ENCODE results near the gene PECR. TPM values are rescaled to one million over a fixed set of nuclear protein-coding genes. Genes with fewer than 3 reads are reported as not detected.

PECR gene
- total and polyA plus RNA-seq, 9 of the 15 experiments (the other 6 are each of a cell fraction or from before 2014, with no cell fraction given), result 1.1 to 10.3 (median 8.2) TPM

DNA sequence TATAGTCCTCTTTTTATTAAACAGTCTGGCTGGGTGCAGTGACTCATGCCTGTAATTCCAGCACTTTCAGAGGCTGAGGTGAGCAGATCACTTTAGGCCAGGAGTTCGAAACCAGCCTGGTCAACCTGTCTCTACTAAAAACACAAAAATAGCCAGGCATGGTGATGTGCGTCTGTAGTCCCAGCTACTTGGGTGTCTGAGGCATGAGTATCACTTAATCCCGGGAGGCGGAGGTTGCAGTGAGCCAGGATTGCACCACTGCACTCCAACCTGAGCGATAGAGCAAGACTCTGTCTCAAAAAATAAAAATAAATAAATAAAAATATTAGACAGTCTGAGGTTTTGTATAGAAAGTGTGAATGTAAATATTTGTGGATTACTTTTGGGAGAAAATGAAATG is 45.3 kb upstream of the PECR start:
- DNase-seq (ENCODE audit: extremely low read depth in 1 of 4, low spot score in 3 of 4) (no peak), FAIRE-seq (no peak), ATAC-seq (no peak)
- in situ Hi-C loops (cut with MboI), result no loop called here
- no peak overlapping the region for H2AFZ ChIP-seq (ENCODE audit: low read depth, low read length)
- no peak overlapping the region for H3K27ac ChIP-seq (ENCODE audit: extremely low read depth, low read depth, low read length)
- peaks cover 5% of the 10 kb centered on the region for H3K79me2 ChIP-seq (ENCODE audit: control insufficient read depth, insufficient read depth, low read length)
- intact Hi-C loops (cut with micrococcal nuclease), result no loop called here
- CTCF ChIA-PET (ENCODE audit: low intra/inter-chr PET ratio), result no interaction called here
- no peak overlapping the region for H3K9ac ChIP-seq (ENCODE audit: insufficient read depth in 1 of 2, low read depth in 2 of 2, low read length in 2 of 2)
- H3K27me3 ChIP-seq (ENCODE audit: control insufficient read depth in 2 of 2, insufficient read depth in 2 of 2, low read length in 2 of 2), result no peaks in the 10 kb centered on the region
- no peaks in the 10 kb centered on the region for H3K9me3 ChIP-seq (replicated peaks; ENCODE audit: control insufficient read depth, insufficient read depth, low read depth, low read length)
- H3K36me3 ChIP-seq (ENCODE audit: control insufficient read depth, insufficient read depth, low read length), result peaks cover 92% of the 10 kb centered on the region
- no peak overlapping the region for H3K4me3 ChIP-seq
- POLR2A ChIA-PET, result no interaction called here
- WGBS (ENCODE audit: insufficient coverage, low coverage, missing lambda C conversion rate), result 91% methylated on average over 5 of the region's 5 CpGs
- no peaks in the 10 kb centered on the region for H3K9me1 ChIP-seq (ENCODE audit: control insufficient read depth, insufficient read depth, low read length)
- no peaks in the 10 kb centered on the region; the same call in 1 of the 2 replicates for H4K20me1 ChIP-seq (replicated peaks; ENCODE audit: control insufficient read depth, insufficient read depth, low read length)
- no peaks in the 10 kb centered on the region for H3K4me1 ChIP-seq (replicated peaks in 1 of 2; ENCODE audit: control insufficient read depth in 2 of 2, insufficient read depth in 2 of 2, low read length in 2 of 2)
- BruUV-seq (replicated peaks), result no TSS peak
- H3K4me2 ChIP-seq (ENCODE audit: insufficient read depth, low read length), result no peak overlapping the region
- no peak for TF ChIP-seq RBM22 (IDR thresholded peaks at IDR 0.05; ENCODE audit: low read depth, low read length, poor library complexity, severe bottlenecking)
- TF ChIP-seq, protein P1, sequence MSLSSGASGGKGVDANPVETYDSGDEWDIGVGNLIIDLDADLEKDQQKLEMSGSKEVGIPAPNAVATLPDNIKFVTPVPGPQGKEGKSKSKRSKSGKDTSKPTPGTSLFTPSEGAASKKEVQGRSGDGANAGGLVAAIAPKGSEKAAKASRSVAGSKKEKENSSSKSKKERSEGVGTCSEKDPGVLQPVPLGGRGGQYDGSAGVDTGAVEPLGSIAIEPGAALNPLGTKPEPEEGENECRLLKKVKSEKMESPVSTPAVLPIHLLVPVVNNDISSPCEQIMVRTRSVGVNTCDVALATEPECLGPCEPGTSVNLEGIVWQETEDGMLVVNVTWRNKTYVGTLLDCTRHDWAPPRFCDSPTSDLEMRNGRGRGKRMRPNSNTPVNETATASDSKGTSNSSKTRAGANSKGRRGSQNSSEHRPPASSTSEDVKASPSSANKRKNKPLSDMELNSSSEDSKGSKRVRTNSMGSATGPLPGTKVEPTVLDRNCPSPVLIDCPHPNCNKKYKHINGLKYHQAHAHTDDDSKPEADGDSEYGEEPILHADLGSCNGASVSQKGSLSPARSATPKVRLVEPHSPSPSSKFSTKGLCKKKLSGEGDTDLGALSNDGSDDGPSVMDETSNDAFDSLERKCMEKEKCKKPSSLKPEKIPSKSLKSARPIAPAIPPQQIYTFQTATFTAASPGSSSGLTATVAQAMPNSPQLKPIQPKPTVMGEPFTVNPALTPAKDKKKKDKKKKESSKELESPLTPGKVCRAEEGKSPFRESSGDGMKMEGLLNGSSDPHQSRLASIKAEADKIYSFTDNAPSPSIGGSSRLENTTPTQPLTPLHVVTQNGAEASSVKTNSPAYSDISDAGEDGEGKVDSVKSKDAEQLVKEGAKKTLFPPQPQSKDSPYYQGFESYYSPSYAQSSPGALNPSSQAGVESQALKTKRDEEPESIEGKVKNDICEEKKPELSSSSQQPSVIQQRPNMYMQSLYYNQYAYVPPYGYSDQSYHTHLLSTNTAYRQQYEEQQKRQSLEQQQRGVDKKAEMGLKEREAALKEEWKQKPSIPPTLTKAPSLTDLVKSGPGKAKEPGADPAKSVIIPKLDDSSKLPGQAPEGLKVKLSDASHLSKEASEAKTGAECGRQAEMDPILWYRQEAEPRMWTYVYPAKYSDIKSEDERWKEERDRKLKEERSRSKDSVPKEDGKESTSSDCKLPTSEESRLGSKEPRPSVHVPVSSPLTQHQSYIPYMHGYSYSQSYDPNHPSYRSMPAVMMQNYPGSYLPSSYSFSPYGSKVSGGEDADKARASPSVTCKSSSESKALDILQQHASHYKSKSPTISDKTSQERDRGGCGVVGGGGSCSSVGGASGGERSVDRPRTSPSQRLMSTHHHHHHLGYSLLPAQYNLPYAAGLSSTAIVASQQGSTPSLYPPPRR (CRISPR knock-in tag; IDR thresholded peaks at IDR 0.05; ENCODE audit: borderline replicate concordance), result no peak
- no peak for TF ChIP-seq NR2C1 (IDR thresholded peaks at IDR 0.05)
- no peak for TF ChIP-seq NR2C1 (tag; IDR thresholded peaks at IDR 0.05)
- no peak for TF ChIP-seq FOXA3 (CRISPR knock-in tag; conservative IDR thresholded peaks at IDR 0.05 in 1 of 2, IDR thresholded peaks at IDR 0.05 in 1 of 2)
- TF ChIP-seq, protein P2, sequence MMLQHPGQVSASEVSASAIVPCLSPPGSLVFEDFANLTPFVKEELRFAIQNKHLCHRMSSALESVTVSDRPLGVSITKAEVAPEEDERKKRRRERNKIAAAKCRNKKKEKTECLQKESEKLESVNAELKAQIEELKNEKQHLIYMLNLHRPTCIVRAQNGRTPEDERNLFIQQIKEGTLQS (IDR thresholded peaks at IDR 0.05), result no peak
- TF ChIP-seq, protein P2 (CRISPR knock-in tag; conservative IDR thresholded peaks at IDR 0.05), result no peak
- TF ChIP-seq TFAM (CRISPR knock-in tag; conservative IDR thresholded peaks at IDR 0.05), result no peak
- TF ChIP-seq, protein P3, sequence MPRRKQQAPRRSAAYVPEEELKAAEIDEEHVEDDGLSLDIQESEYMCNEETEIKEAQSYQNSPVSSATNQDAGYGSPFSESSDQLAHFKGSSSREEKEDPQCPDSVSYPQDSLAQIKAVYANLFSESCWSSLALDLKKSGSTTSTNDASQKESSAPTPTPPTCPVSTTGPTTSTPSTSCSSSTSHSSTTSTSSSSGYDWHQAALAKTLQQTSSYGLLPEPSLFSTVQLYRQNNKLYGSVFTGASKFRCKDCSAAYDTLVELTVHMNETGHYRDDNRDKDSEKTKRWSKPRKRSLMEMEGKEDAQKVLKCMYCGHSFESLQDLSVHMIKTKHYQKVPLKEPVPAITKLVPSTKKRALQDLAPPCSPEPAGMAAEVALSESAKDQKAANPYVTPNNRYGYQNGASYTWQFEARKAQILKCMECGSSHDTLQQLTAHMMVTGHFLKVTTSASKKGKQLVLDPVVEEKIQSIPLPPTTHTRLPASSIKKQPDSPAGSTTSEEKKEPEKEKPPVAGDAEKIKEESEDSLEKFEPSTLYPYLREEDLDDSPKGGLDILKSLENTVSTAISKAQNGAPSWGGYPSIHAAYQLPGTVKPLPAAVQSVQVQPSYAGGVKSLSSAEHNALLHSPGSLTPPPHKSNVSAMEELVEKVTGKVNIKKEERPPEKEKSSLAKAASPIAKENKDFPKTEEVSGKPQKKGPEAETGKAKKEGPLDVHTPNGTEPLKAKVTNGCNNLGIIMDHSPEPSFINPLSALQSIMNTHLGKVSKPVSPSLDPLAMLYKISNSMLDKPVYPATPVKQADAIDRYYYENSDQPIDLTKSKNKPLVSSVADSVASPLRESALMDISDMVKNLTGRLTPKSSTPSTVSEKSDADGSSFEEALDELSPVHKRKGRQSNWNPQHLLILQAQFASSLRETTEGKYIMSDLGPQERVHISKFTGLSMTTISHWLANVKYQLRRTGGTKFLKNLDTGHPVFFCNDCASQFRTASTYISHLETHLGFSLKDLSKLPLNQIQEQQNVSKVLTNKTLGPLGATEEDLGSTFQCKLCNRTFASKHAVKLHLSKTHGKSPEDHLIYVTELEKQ (CRISPR knock-in tag; IDR thresholded peaks at IDR 0.05), result no peak
- TF ChIP-seq, protein P4, sequence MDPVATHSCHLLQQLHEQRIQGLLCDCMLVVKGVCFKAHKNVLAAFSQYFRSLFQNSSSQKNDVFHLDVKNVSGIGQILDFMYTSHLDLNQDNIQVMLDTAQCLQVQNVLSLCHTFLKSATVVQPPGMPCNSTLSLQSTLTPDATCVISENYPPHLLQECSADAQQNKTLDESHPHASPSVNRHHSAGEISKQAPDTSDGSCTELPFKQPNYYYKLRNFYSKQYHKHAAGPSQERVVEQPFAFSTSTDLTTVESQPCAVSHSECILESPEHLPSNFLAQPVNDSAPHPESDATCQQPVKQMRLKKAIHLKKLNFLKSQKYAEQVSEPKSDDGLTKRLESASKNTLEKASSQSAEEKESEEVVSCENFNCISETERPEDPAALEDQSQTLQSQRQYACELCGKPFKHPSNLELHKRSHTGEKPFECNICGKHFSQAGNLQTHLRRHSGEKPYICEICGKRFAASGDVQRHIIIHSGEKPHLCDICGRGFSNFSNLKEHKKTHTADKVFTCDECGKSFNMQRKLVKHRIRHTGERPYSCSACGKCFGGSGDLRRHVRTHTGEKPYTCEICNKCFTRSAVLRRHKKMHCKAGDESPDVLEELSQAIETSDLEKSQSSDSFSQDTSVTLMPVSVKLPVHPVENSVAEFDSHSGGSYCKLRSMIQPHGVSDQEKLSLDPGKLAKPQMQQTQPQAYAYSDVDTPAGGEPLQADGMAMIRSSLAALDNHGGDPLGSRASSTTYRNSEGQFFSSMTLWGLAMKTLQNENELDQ (CRISPR knock-in tag; IDR thresholded peaks at IDR 0.05; ENCODE audit: borderline replicate concordance), result no peak
- TF ChIP-seq HNRNPUL1 (IDR thresholded peaks at IDR 0.05; ENCODE audit: low read length), result no peak
